HepG2 (cell line): ENCODE results near the gene LATS2. TPM values are rescaled to one million over a fixed set of nuclear protein-coding genes. Genes with fewer than 3 reads are reported as not detected.

Experiments used
- ERF ChIP-seq: IDR thresholded peaks from 2 replicates; pipeline ENCODE4 v1.6.1; 2018; ENCODE audit warnings: missing biosample characterization, missing genetic modification reagents
- GABPA ChIP-seq, 2 experiments: IDR thresholded peaks; 2 replicates each; pipeline ENCODE4 v1.6.1; 2011 to 2016; ENCODE audit warnings: low read depth in 2 of 2, low read length in 1 of 2, missing biosample characterization in 1 of 2, missing genetic modification characterization in 1 of 2
- MBD4 ChIP-seq: IDR thresholded peaks from 2 replicates; pipeline ENCODE4 v1.6.1; 2012; ENCODE audit warnings: low read length, inconsistent platforms, borderline replicate concordance
- MIER2 ChIP-seq: IDR thresholded peaks from 2 replicates; pipeline ENCODE4 v1.6.1; 2016; ENCODE audit warnings: missing biosample characterization, missing genetic modification reagents
- NAIF1 ChIP-seq: sonication (generic); formaldehyde crosslinking; IDR thresholded peaks from 2 replicates; pipeline ENCODE4 v1.5.0; 2020; ENCODE audit warnings: mild to moderate bottlenecking, missing genetic modification reagents, borderline replicate concordance
- ONECUT2 ChIP-seq: sonication (generic); formaldehyde crosslinking; IDR thresholded peaks from 2 replicates; pipeline ENCODE4 v1.4.0; 2020; ENCODE audit warnings: missing genetic modification reagents
- SKIL ChIP-seq: sonication (generic); formaldehyde crosslinking; IDR thresholded peaks from 2 replicates; pipeline ENCODE4 v1.8.0; 2022; ENCODE audit warnings: missing genetic modification reagents, mild to moderate bottlenecking, moderate library complexity, borderline replicate concordance
- SMC3 ChIP-seq: IDR thresholded peaks from 2 replicates; pipeline ENCODE4 v1.6.1; 2011; ENCODE audit warnings: low read length, improper control_type of control experiment
- YEATS4 ChIP-seq: sonication (generic); formaldehyde crosslinking; IDR thresholded peaks from 2 replicates; pipeline ENCODE4 v1.4.0; 2020; ENCODE audit warnings: missing genetic modification reagents, borderline replicate concordance
- ZBTB37 ChIP-seq: sonication (generic); formaldehyde crosslinking; IDR thresholded peaks from 2 replicates; pipeline ENCODE4 v1.4.0; 2020; ENCODE audit warnings: mild to moderate bottlenecking, missing genetic modification reagents
- ZNF275 ChIP-seq: sonication (generic); formaldehyde crosslinking; IDR thresholded peaks from 2 replicates; pipeline ENCODE4 v1.8.0; 2022; ENCODE audit warnings: missing genetic modification reagents, mild to moderate bottlenecking, inconsistent platforms, borderline replicate concordance
- ZNF570 ChIP-seq: sonication (generic); formaldehyde crosslinking; IDR thresholded peaks from 2 replicates; pipeline ENCODE4 v1.4.0; 2020; ENCODE audit warnings: mild to moderate bottlenecking, missing genetic modification reagents, borderline replicate concordance
- ZNF597 ChIP-seq: sonication (generic); formaldehyde crosslinking; IDR thresholded peaks from 2 replicates; pipeline ENCODE4 v1.5.0; 2020; ENCODE audit warnings: missing genetic modification reagents
- ZNF629 ChIP-seq: sonication (generic); formaldehyde crosslinking; conservative IDR thresholded peaks from 2 replicates; pipeline ENCODE4 v1.5.0; 2020; ENCODE audit warnings: missing genetic modification reagents
- polyA plus RNA-seq, 8 experiments: library from polyadenylated mRNA; depleted of rRNA in 3 of 8; stranded (reverse) in 7 of 8; unstranded in 1 of 8; fragments of >200 nt; fragmentation: Illumina TruSeq in 4 of 8; extraction: Trizol in 4 of 8; gene quantifications; 2 replicates each; pipeline versions ENCODE4 v1.2.1 to v1.2.3, GENCODE V29; 2011 to 2016; ENCODE audit warnings: low read depth in 4 of 8, missing spikeins in 1 of 8, mixed read lengths in 1 of 8; ENCODE audit not compliant: insufficient read depth in 1 of 8
- total RNA-seq, 5 experiments: library from RNA; depleted of rRNA; stranded (reverse); fragments of >200 nt; fragmentation: Illumina TruSeq; extraction: Trizol; gene quantifications; 2 replicates each; pipeline ENCODE4 v1.2.3, GENCODE V29; 2016; ENCODE audit warnings: low read depth in 1 of 5
- TF ChIP-seq, protein P1 (sequence below): sonication (generic); formaldehyde crosslinking; IDR thresholded peaks from 2 replicates; pipeline ENCODE4 v1.4.0; 2020; ENCODE audit warnings: mild to moderate bottlenecking, missing genetic modification reagents
- TF ChIP-seq, protein P2 (sequence below): IDR thresholded peaks from 2 replicates; pipeline ENCODE4 v1.6.1; 2016
- TF ChIP-seq, protein P3 (sequence below): sonication (generic); formaldehyde crosslinking; IDR thresholded peaks from 2 replicates; pipeline ENCODE4 v1.4.0; 2020; ENCODE audit warnings: missing genetic modification reagents

The LATS2 gene
- total and polyA plus RNA-seq, 2 of the 13 experiments (the other 11 are each of a cell fraction or from before 2014, with no cell fraction given), result 7.3 to 8.5 TPM

DNA sequence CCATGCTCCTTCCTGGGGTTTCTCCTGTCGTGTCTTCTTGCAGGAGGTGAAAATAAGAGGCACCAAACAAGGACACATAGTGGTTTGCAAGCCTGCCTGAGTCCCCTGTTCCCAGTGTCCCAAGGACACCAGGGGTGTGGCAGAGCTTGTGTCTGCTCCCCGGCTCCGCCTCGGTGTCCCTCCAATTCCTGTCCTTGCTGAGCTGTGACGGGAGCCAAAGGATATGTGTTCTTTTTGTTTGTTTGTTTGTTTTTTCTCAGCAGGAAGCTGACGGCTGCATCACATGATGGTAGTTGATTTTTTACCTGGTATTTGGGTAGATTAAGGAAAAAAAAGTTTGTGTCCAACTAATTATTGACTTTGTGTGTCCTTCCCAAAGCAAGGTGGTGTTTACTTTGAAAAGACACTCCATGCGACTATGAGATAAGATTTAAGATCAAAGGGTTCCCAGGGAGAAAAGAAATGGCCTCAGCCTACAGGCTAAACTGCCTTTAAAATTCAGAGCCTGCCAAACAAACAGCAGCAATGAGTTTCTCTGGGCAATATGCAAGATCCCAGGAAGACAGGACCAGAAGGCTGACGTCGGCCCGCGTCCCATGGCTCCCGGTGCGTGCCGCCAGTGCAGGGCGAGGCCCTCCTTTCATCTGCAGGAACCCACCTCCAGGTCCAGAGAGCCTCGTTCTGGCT, 108.0 kb downstream of the LATS2 start (continued):
- TF ChIP-seq SKIL (CRISPR knock-in tag) (peak; percentile 50; the same call in 1 of the 2 replicates), NAIF1 (CRISPR knock-in tag) (peak; percentile 78; the same call in 1 of the 2 replicates), ONECUT2 (CRISPR knock-in tag) (peak; percentile 23; the same call in 1 of the 2 replicates), ZNF275 (CRISPR knock-in tag) (no peak), ERF (peak; percentile 59; the same call in 1 of the 2 replicates), ZNF597 (no peak), MBD4 (no peak), ZNF570 (CRISPR knock-in tag) (no peak), YEATS4 (CRISPR knock-in tag) (peak; percentile 38; the same call in 1 of the 2 replicates), SMC3 (no peak), ZNF629 (no peak), ZBTB37 (CRISPR knock-in tag) (no peak), MIER2 (CRISPR knock-in tag) (no peak), GABPA (IDR thresholded peaks at IDR 0.05; ENCODE audit: low read depth, low read length) (no peak), GABPA (CRISPR knock-in tag; IDR thresholded peaks at IDR 0.05; ENCODE audit: low read depth) (peak; percentile 34; the same call in 1 of the 2 replicates)
- TF ChIP-seq, protein P1, sequence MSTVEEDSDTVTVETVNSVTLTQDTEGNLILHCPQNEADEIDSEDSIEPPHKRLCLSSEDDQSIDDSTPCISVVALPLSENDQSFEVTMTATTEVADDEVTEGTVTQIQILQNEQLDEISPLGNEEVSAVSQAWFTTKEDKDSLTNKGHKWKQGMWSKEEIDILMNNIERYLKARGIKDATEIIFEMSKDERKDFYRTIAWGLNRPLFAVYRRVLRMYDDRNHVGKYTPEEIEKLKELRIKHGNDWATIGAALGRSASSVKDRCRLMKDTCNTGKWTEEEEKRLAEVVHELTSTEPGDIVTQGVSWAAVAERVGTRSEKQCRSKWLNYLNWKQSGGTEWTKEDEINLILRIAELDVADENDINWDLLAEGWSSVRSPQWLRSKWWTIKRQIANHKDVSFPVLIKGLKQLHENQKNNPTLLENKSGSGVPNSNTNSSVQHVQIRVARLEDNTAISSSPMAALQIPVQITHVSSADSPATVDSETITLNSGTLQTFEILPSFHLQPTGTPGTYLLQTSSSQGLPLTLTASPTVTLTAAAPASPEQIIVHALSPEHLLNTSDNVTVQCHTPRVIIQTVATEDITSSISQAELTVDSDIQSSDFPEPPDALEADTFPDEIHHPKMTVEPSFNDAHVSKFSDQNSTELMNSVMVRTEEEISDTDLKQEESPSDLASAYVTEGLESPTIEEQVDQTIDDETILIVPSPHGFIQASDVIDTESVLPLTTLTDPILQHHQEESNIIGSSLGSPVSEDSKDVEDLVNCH (CRISPR knock-in tag), result no peak
- TF ChIP-seq, protein P2, sequence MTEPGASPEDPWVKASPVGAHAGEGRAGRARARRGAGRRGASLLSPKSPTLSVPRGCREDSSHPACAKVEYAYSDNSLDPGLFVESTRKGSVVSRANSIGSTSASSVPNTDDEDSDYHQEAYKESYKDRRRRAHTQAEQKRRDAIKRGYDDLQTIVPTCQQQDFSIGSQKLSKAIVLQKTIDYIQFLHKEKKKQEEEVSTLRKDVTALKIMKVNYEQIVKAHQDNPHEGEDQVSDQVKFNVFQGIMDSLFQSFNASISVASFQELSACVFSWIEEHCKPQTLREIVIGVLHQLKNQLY (CRISPR knock-in tag), result peak; percentile 71; the same call in 1 of the 2 replicates
- TF ChIP-seq, protein P3, sequence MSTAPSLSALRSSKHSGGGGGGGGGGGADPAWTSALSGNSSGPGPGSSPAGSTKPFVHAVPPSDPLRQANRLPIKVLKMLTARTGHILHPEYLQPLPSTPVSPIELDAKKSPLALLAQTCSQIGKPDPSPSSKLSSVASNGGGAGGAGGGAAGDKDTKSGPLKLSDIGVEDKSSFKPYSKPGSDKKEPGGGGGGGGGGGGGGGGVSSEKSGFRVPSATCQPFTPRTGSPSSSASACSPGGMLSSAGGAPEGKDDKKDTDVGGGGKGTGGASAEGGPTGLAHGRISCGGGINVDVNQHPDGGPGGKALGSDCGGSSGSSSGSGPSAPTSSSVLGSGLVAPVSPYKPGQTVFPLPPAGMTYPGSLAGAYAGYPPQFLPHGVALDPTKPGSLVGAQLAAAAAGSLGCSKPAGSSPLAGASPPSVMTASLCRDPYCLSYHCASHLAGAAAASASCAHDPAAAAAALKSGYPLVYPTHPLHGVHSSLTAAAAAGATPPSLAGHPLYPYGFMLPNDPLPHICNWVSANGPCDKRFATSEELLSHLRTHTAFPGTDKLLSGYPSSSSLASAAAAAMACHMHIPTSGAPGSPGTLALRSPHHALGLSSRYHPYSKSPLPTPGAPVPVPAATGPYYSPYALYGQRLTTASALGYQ, result peak; percentile 91
